Heart left ventricle (tissue), 16 donors: ENCODE measurements around the gene SEMA3B. TPM values are rescaled to one million over a fixed set of nuclear protein-coding genes. Genes with fewer than 3 reads are reported as not detected.

ENCODE experiments used
- ATAC-seq, 4 donors: fragments of 200-7000 bp; cut with Tn5 transposase; one replicate each; pipeline ENCODE4 v1.9.1; 2020 to 2022; ENCODE audit warnings: moderate library complexity in 4 of 4, mild to moderate bottlenecking in 3 of 4, moderate number of reproducible peaks in 1 of 4
- DNase-seq, 5 donors: peaks; one replicate each; pipeline ENCODE4 v3.0.0-alpha.2; 2020
- H3K27ac ChIP-seq, 12 donors: fragments of 200-600 bp; sonication (generic) in 4 of 12; one replicate each; pipeline versions ENCODE4 v1.5.0 to v1.8.0; 2016 to 2022; ENCODE audit warnings: mild to moderate bottlenecking in 2 of 12
- H3K27me3 ChIP-seq, 9 donors: fragments of 200-600 bp; sonication (generic) in 2 of 9; one replicate each; pipeline versions ENCODE4 v1.5.1 to v1.8.0; 2016 to 2022; ENCODE audit warnings: mild to moderate bottlenecking in 3 of 9
- H3K36me3 ChIP-seq, 9 donors: fragments of 200-600 bp; sonication (generic) in 2 of 9; one replicate each; pipeline versions ENCODE4 v1.5.0 to v1.8.0; 2018 to 2022; ENCODE audit warnings: mild to moderate bottlenecking in 2 of 9
- H3K4me1 ChIP-seq, 12 donors: fragments of 200-600 bp; sonication (generic) in 4 of 12; one replicate each; pipeline versions ENCODE4 v1.5.0 to v1.8.0; 2016 to 2022; ENCODE audit warnings: mild to moderate bottlenecking in 3 of 12
- H3K4me3 ChIP-seq, 12 donors: fragments of 200-600 bp; sonication (generic) in 4 of 12; one replicate each; pipeline versions ENCODE4 v1.5.0 to v1.8.0; 2017 to 2022; ENCODE audit warnings: mild to moderate bottlenecking in 9 of 12, moderate library complexity in 4 of 12
- H3K9me3 ChIP-seq, 12 donors: fragments of 200-600 bp; sonication (generic) in 4 of 12; one replicate each; pipeline versions ENCODE4 v1.5.0 to v1.8.0; 2016 to 2022; ENCODE audit warnings: mild to moderate bottlenecking in 1 of 12
- CTCF ChIP-seq, 12 donors: fragments of 200-600 bp; sonication (generic) in 4 of 12; IDR thresholded peaks; one replicate each; pipeline versions ENCODE4 v1.5.0 to v1.8.0; 2018 to 2022; ENCODE audit warnings: antibody characterized with exemption in 12 of 12, mild to moderate bottlenecking in 5 of 12
- POLR2A ChIP-seq, 2 donors: fragments of 450-650 bp; IDR thresholded peaks; one replicate each; pipeline ENCODE4 v1.6.1; 2017; ENCODE audit warnings: antibody characterized with exemption in 2 of 2, mild to moderate bottlenecking in 2 of 2, moderate library complexity in 2 of 2
- WGBS, 4 donors: extraction: QIAGEN DNeasy Blood & Tissue Kit in 2 of 4; methylation state at CpG; one replicate each; pipeline versions ENCODE4 v1.1.5 to v1.1.7; 2013 to 2018; 5-methylcytosine and 5-hydroxymethylcytosine counted together
- intact Hi-C, 10 donors: fragments of 100-400 bp; cut with DNase I; formaldehyde crosslinking; loops; one replicate each; pipeline versions ENCODE4 v1.11.1 to v1.14.2; 2022
- polyA plus RNA-seq, 2 donors: library from polyadenylated mRNA; stranded (reverse); fragments of 200-250 nt; gene quantifications; one replicate each; pipeline ENCODE4 v1.2.3, GENCODE V29; 2013
- total RNA-seq, 9 donors: library from RNA; depleted of rRNA in 2 of 9; stranded (reverse); fragments of >200 nt in 2 of 9; fragmentation: NEBNext Ultra II Directional in 3 of 9; extraction: Animal tissue kit (Norgen Biotek cat#: 25700) in 3 of 9; gene quantifications; one replicate each; pipeline versions ENCODE4 v1.1.0 to v1.2.4, GENCODE V29; 2016 to 2023
- donor health status: ischemic (EF 13 %, LVEDD 7.1; RV severe dilation, severe dysfunction).
- donor health status: healthy with polysubstance abuse.
- donor health status: DM: no; HTN: yes; CAD: no.
- donor health status: DM: no; HTN: no; CAD: no.
- donor health status: ischemic (EF 25% LVEDD 6.9; RV normal size, moderate dysfunction).
- donor health status: ischemic (EF 25% LVEDD 5.7; RV mildly dilated, moderate dysfunction).
- donor health status: healthy.
- donor health status: DM: yes; HTN: yes; CAD: no.
- donor health status: ischemic (EF 35%, LVEDD 5.7; RV mildly dilated, moderate dysfunction).
- donor health status: nonischemic (EF 11% LVEDD 7.7; RV severe dilation, severe dysfunction).
- donor health status: DM: yes; HTN: yes; CAD: no.
- donor health status: PGD.
- donor health status: ischemic (EF 29% LVEDD 5.4; RV normal size, mild dysfunction).
- donor health status: nonischemic (EF 23%, LVEDD 6.1; RV moderate dilation, normal function).

The SEMA3B gene
- total and polyA plus RNA-seq, 11 donors, result 12.9 to 60.1 (median 19.3) TPM

DNA sequence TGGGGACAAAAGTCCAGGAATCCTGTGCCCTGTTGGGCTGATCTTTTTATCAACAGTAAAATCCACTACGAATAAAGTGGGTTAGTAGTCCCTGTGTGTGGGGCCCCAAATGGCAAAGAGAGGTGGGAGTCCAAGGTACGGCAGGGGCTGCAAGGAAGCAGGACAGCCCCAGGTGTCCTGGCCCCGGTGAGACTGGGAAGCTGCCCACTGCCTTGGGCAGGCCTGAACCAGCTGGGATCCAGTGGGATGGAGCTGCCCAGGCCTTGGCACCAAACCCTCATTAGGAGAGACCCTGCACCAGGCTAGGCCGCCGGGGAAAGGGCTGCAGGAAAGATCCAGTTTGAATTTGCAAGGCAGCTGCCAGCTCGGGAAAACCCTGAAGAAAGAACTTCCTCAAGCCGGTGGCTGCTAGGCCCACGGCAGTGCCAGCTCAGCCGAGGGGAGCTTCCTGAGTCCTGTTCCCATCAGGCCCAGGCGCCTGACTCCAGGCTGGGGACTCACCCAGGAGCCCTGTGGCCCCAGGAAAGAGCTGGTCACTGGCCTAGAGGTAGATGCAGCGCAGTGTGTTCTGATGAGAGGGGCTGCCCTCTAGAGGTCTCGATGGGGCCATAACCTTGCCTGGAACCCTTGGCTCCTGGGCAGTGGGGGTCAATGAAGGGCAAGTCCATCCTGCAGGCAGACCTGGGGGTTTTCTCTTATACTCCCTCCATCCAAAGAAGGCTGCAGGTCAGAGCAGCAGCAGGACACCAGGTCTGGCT lies 47.4 kb upstream of the SEMA3B start:
- no peak for ATAC-seq
- 70 to 77% (median 74%) methylated on average over 5 to 12 of the region's 12 CpGs for WGBS, 4 donors
- DNase-seq, result no peak
- Histone ChIP-seq H3K4me3 (no peak overlapping the region), H3K9me3 (no peaks in the 10 kb centered on the region), H3K27me3 (no peaks in the 10 kb centered on the region), H3K27ac (no peak overlapping the region), H3K36me3 (no peaks in the 10 kb centered on the region), H3K4me1 (peaks cover 0 to 10% (median 6%) of the 10 kb centered on the region in 12 donors)
- intact Hi-C loops, result no loop called here
- no peak for TF ChIP-seq POLR2A (IDR thresholded peaks at IDR 0.05)
- TF ChIP-seq CTCF (IDR thresholded peaks at IDR 0.05), result peak in 1 of 12 donors; percentile 5

- no peak overlapping the region for H3K27ac ChIP-seq
- 40 to 67% (median 59%) methylated on average over 1 of the region's 1 CpG for WGBS, 4 donors
- ATAC-seq (no peak), DNase-seq (no peak)
- H3K36me3 ChIP-seq, result no peaks in the 10 kb centered on the region
- H3K4me3 ChIP-seq, result no peak overlapping the region
- intact Hi-C loops, result no loop called here
- no peaks in the 10 kb centered on the region for H3K9me3 ChIP-seq
- no peaks in the 10 kb centered on the region for H3K27me3 ChIP-seq
- peaks cover 3 to 16% (median 12%) of the 10 kb centered on the region in 12 donors for H3K4me1 ChIP-seq
- TF ChIP-seq CTCF (IDR thresholded peaks at IDR 0.05) (no peak), POLR2A (IDR thresholded peaks at IDR 0.05) (no peak)
Observed at GRCh38 chr3:50222169-50222528, 46.8 kb upstream of the SEMA3B start.

GRCh38 chr3:50224639-50225038 lies 44.3 kb upstream of the SEMA3B start:
- ATAC-seq (no peak), DNase-seq (no peak)
- H3K27ac ChIP-seq, result no peak overlapping the region
- WGBS, 4 donors, result 66 to 69% (median 67%) methylated on average over 5 of the region's 5 CpGs
- H3K27me3 ChIP-seq, result no peaks in the 10 kb centered on the region
- H3K4me3 ChIP-seq, result no peak overlapping the region
- H3K4me1 ChIP-seq, result peaks cover 4 to 32% (median 17%) of the 10 kb centered on the region in 12 donors
- no peaks in the 10 kb centered on the region for H3K9me3 ChIP-seq
- no peak for TF ChIP-seq CTCF (IDR thresholded peaks at IDR 0.05)
- TF ChIP-seq POLR2A (IDR thresholded peaks at IDR 0.05), result no peak
- H3K36me3 ChIP-seq, result no peaks in the 10 kb centered on the region
- intact Hi-C loops, result loop anchor here in 2 of 10 donors (1.0 to 5.0 kb wide), 2 partner anchors 31 to 48 kb away; no protein-coding TSS in a partner anchor

DNA sequence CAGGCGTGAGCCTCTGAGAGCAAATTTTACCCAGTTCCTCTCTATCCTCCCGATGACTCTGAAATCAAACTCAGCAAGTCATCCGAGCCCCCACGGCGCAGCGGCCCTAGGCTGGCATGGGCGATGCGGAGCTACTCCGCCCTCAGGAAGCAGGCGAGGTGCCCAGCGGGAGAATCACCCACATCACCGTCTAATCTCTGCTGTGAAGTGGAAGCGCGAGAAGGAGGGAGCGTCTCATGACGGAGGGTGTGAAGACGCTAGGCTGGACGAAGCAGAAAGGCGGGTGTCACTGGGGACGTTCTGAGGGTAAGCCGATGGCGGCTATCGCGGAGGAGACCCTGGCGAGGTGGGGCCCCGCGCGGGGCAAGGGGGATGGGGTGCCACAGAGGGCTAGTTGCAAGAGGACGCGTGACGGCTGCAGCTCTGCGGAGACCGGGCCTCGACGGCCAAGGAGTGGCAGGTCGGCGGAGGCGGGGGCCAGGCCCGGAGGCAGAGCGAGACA lies 42.0 kb upstream of the SEMA3B start:
- Histone ChIP-seq H3K27ac (peak overlapping the region in 11 of 12 donors; percentile 46 to 87 (median 76)), H3K4me1 (peaks cover 4 to 54% (median 17%) of the 10 kb centered on the region in 12 donors), H3K36me3 (no peaks in the 10 kb centered on the region), H3K27me3 (no peaks in the 10 kb centered on the region), H3K4me3 (peak overlapping the region; percentile 49 to 91 (median 69)), H3K9me3 (no peaks in the 10 kb centered on the region)
- peak in 1 of 5 donors; percentile 59 for DNase-seq
- TF ChIP-seq POLR2A (IDR thresholded peaks at IDR 0.05), result no peak
- no peak for TF ChIP-seq CTCF (IDR thresholded peaks at IDR 0.05)
- 1 to 2% (median 1%) methylated on average over 26 to 40 of the region's 40 CpGs for WGBS, 4 donors
- ATAC-seq, result peak; percentile 15 to 36 (median 20)
- intact Hi-C loops, result loop anchor here (1.0 to 5.0 kb wide), 9 partner anchors 19 to 98 kb away; no protein-coding TSS in a partner anchor
